COLO668 (cell line): ENCODE measurements around the gene SEPHS1.
"Not testable (repeated sequence)": the region's sequence is repeated elsewhere in the genome, so short reads cannot be mapped to it uniquely, and the experiment has no call there.

Experiments used
- DNase-seq: peaks from one replicate; lab custom pipeline; 2025; ENCODE audit not compliant: unreplicated experiment; lab: John Stamatoyannopoulos, UW

Gene SEPHS1

DNA sequence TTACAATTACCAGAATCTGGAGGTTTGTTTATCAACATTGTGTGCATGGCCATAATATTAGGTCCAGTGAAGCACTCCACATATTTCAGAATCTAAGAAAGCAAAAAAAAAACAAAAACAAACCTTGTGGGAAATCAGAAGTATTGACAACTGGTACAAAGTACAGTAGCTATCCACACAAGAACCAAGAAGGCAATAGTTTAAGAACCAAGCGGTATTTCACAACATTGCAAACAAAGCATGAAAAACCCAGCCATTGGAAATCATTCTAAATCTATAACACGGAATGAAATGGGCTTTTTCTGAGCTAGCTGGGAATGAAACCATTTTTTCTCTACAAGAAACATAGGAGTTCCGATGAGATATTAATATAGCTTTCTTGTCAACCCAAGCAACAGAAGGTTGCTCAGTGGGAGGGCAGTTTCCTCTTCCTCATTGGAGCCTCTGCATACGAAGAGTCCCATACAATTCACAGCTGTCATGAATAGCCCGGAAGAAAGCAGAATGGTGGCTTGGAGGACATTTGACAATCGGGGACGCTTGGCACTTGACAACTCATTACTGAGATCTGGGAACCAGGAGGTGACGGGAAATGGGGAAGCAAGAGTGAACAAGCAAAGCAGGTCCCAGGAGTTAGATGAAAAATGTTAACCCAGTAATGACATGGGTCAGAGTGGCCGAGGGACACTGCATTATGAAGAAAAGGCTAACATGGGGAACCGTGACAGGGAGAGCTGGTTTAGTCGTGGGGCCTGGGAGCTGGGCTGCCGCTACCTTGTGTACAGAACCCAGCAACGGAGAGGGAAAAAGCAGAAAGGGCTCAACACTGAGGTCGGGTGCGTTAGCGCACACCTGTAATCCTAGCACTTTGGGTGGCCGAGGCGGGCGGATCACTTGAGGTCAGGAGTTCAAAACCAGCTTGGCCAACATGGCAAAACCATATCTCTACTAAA is 56.0 kb downstream of the SEPHS1 start:
- no peak for DNase-seq

DNA sequence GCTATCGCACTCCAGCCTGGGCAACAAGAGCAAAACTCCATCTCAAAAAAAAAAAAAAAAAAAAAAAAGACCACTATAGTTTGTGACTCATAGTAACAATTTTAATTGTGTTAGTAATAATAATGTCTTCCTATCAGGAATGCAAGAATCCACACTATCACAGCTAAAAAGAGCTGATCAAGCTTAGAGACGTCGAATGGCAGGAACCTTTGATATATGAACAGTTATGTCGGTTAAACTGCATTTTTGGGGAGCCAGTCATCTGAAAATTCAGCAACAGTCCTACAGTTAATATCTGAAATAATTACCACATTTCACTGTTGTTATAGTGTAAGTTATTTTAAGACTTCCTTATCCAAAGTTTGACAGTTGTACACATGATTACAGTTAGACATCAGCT is 57.0 kb downstream of the SEPHS1 start:
- no peak for DNase-seq

DNA sequence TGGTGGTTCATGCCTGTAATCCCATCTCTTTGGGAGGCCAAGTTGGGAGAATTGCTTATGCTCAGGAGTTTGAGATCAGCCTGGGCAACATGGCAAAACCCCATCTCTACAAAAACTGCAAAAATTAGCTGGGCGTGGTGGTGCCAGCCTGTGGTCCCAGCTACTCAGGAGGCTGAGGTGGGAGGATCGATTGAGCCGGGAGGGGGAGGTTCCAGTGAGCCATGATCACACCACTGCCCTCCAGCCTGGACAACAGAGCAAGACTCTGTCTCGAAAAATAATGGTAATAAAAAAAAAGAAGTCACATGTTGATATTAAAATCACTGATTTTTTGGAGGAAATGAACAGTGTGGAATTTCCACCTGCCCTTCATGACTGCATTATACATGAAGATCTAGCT is 64.0 kb downstream of the SEPHS1 start:
- DNase-seq = no peak

DNA sequence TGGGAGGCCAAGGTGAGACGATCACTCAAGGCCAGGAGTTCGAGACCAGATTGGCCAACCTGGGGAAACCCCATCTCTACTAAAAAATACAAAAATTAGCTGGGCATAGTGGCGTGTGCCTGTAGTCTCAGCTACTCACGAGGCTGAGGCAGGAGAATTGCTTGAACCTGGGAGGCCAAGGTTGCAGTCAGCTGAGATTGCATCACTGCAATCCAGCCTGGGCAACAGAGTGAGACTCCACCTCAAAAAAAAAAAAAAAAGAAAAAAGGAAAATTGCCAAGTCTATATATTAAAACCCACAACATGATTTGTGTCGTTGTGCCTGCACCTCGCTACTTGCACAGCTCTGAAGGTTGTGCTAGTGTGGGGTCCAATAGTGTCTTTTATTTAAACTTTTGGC is 65.7 kb downstream of the SEPHS1 start:
- DNase-seq = not testable (repeated sequence)

DNA sequence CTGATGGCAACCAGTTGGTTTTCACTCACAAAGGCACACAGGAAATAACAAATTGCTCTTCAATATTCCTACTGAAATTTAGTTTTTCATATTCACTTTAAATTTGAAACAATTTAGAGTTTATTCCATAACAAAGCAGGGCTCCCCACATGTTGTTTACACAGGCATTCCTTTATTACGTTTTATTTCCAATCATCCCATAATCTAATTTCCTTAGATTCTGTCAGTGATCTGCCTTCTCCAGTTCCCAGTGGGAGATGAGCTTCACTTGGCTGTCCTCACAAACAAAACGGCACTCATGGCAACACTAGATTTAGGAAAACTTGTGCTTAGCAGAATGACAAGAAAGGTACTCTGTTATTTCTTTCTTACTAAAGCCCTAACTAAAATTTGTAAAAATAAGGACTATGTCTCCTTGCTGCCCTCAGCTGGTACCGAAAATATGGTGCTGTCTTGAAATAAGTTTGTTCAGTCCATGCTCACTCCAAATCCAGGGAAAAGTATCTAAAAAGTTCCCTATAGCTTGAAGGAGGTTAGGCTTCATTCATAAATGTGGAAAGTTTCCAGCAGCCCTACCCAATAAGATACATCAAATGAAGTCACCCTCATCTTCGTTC is 71.2 kb downstream of the SEPHS1 start:
- DNase-seq = no peak

DNA sequence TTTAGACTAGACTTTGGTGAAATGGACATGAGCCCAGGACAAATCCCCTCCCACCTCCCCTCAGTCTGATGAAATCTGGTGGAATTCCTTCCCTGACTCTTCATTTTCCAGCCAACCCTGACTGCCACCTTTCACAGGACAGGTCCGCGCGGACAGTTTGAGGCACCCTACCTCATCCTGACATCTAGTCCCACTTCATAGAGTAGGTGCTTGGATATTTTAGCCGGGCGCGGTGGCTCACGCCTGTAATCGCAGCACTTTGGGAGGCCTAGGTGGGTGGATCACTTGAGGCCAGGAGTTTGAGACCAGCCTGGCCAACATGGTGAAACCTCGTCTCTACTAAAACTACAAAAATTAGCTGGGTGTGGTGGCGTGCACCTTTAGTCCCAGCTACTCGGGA is 71.9 kb downstream of the SEPHS1 start:
- DNase-seq = not testable (repeated sequence)

DNA sequence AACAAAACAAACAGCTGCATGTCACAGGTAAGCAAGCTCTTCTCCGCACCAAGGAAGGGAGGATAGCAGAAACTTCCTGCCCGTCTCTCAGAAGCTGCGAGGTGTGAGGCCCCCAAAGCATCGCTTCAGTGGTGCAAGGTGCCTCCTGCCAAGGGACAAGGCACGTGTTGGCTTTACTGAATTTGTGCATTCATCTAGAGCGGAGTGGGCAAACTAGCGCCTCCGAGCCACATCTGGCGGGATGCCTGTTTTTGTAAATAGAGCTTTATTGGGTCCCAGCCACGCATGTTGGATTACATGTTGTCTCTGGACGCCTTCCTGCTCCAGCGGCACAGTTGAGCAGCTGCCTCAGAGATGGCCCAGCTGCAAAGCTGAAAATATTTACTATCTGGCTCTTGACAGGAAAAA is 75.9 kb downstream of the SEPHS1 start:
- DNase-seq = no peak

DNA sequence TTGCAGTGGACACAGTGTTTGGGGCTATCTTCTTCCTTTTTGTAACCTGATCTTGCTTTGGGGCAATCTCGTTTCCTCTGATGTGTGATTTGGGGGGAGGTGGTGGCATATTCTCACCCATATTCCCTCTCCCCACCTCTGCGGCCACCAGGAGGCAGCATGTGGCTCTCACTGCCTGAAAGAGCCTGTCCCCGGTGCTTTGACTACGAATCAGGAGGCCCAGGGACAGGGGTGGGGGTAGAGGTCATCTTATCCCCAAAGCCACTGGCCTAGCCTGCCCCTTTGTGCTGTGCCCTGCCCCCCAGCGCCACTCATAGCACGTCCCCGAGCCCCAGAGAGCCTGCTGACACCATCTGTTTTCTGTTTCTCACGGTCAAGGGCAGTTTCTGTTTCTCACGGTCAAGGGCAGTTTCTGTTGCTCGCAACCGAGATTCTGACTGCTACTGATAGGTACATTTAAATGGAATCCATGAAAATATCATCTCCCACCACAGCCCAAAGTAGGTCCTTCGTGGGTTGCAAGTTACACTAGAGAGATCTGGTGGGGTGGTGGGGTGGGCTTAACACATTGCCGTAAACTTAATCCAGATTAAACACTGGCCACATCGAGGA is 76.4 kb downstream of the SEPHS1 start:
- DNase-seq = peak; percentile 5

DNA sequence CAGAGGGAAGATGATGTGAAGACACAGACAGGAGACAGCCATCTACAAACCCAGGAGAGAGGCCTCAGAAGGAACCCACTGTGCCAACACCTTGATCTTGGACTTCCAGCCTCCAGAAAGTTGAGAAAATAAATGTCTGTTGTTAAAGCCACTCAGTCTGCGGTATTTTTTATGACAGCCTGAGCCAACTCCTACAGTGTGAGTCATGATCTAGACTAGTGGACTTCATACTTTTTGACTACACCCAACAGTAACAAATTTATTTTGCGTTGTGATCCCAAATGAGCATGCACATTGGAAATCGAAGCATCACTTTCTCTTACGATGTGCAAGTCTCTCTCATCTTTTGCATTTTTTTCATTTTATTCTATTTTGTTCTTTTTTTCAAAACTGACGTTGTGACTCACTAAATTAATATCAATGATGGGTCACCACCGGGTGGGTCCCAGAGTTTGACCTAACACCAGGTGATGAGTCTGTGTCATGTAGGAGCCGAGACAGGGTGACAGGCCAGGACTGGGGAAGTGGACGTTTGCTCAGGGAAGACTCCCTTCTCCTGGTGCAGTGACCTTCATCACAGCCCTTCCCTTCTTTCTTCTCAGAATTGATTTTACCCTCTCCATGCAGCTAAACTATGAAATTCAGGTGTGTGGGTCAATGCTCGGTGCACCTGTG is 77.1 kb downstream of the SEPHS1 start:
- no peak for DNase-seq

DNA sequence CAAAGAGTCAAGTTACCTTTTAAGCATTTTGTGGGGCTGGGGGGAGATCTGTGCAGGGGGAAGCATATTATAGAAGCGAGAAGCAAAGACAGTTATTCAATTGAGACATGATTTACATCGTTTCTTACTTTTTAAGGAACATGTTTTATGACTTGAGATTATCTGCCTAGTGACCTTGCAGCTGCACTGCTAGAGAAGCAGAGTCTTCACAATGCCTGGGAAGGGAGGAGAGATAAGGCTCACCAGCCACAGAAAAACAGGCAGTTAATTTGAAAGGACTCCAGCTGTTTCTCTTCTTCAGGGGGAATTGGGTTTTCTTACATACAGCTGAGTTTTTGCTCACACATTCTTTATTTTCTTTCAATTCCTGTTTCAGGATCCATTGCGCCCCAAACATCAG is 79.3 kb downstream of the SEPHS1 start:
- DNase-seq = no peak

DNA sequence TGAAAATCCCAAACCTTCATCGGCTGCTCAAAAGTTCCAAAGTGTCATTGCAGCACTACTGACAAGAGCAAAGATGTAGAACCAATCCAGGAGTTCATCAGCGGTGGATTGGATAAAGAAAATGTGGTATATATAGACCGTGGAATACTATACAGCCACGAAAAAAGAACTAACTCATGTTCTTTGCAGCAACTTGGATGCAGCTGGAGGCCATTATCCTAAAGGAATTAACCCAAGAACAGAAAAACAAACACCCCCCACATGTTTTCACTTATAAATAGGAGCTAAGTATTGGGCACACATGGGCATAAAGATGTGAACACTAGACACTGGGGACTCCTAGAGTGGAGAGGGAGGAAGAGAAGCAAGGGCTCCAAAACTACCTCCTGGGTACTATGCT is 79.8 kb downstream of the SEPHS1 start:
- no peak for DNase-seq
